GM23248 (cell line): ENCODE measurements around the gene ATRN.

Experiments
- EZH2 ChIP-seq: fragments of 200-600 bp; sonication (generic); IDR thresholded peaks from 2 replicates; pipeline ENCODE4 v1.6.1; 2018; ENCODE audit warnings: antibody characterized with exemption, mild to moderate bottlenecking; ENCODE audit not compliant: insufficient read depth, poor library complexity, severe bottlenecking
- EZH2phosphoT487 ChIP-seq: fragments of 200-600 bp; sonication (generic); IDR thresholded peaks from 2 replicates; pipeline ENCODE4 v1.6.1; 2018; ENCODE audit warnings: antibody characterized with exemption, moderate library complexity, mild to moderate bottlenecking, low read depth; ENCODE audit not compliant: insufficient read depth

GRCh38 chr20:3580412-3580811 lies 109.6 kb downstream of the ATRN start:
- no peak for TF ChIP-seq EZH2phosphoT487
- no peak for TF ChIP-seq EZH2
